ENCODE results near the gene RER1.

- no peak for TF ChIP-seq GATA2 (IDR thresholded peaks at IDR 0.05; ENCODE audit: low read depth, low read length)
- no peak for TF ChIP-seq GATA3 (IDR thresholded peaks at IDR 0.05; ENCODE audit: low read depth, low read length)
These were observed 61.3 kb downstream of the RER1 start for GRCh38 chr1:2452932-2453315.

All from SH-SY5Y (cell line).